IMR-90 (cell line): ENCODE results near the gene PPM1L. TPM values are rescaled to one million over a fixed set of nuclear protein-coding genes. Genes with fewer than 3 reads are reported as not detected.

Source experiments
- ATAC-seq: fragments of 200-7000 bp; cut with Tn5 transposase; 2 replicates; pipeline ENCODE4 v1.9.1; 2020; ENCODE audit warnings: low read depth, mild to moderate bottlenecking, moderate library complexity
- BruUV-seq: library from RNA; stranded (reverse); fragments of 400-500 nt; replicated peaks from 2 replicates; lab custom pipeline; 2021; lab: Mats Ljungman, UMichigan
- CTCF ChIA-PET: fragments of 300-600 bp; formaldehyde crosslinking; extraction: SDS; loops from one replicate; lab custom pipeline; 2021; ENCODE audit warnings: antibody characterized with exemption; lab: Yijun Ruan, JAX
- POLR2A ChIA-PET: fragments of 300-600 bp; sonication (Branson Sonifier 250); formaldehyde crosslinking; loops from one replicate; lab custom pipeline; 2022; ENCODE audit warnings: antibody characterized with exemption; ENCODE audit not compliant: unreplicated experiment; lab: Charles Lee
- DNase-seq: peaks from one replicate; pipeline ENCODE4 v3.0.0; 2013
- H2AFZ ChIP-seq: replicated peaks from 2 replicates; pipeline ENCODE3; 2013; ENCODE audit warnings: low read length, mild to moderate bottlenecking; ENCODE audit not compliant: poor library complexity
- H2AK5ac ChIP-seq: 2 replicates; pipeline ENCODE4 v1.6.1; 2013; ENCODE audit warnings: low read depth, low read length, inconsistent platforms
- H2AK9ac ChIP-seq: replicated peaks from 2 replicates; pipeline ENCODE3; 2013; ENCODE audit warnings: mild to moderate bottlenecking, low read depth, low read length, moderate library complexity; ENCODE audit not compliant: poor library complexity
- H2BK120ac ChIP-seq: 2 replicates; pipeline ENCODE4 v1.6.1; 2013; ENCODE audit warnings: low read depth, low read length, inconsistent platforms
- H2BK15ac ChIP-seq: 3 replicates; pipeline ENCODE4 v1.6.1; 2013; ENCODE audit warnings: low read depth, low read length, inconsistent platforms
- H2BK20ac ChIP-seq: 2 replicates; pipeline ENCODE4 v1.6.1; 2013; ENCODE audit warnings: low read depth, mild to moderate bottlenecking, inconsistent platforms, low read length, moderate library complexity
- H2BK5ac ChIP-seq: 2 replicates; pipeline ENCODE4 v1.6.1; 2013; ENCODE audit warnings: mild to moderate bottlenecking, low read depth, low read length, inconsistent platforms; ENCODE audit not compliant: poor library complexity, severe bottlenecking
- H3K14ac ChIP-seq: replicated peaks from 2 replicates; pipeline ENCODE4 v1.6.1; 2013; ENCODE audit warnings: low read depth, low read length, inconsistent platforms
- H3K18ac ChIP-seq: 2 replicates; pipeline ENCODE4 v1.6.1; 2013; ENCODE audit warnings: low read depth, low read length, control low read depth
- H3K23ac ChIP-seq: 2 replicates; pipeline ENCODE4 v1.6.1; 2013; ENCODE audit warnings: low read depth, low read length, inconsistent platforms
- H3K27ac ChIP-seq: 2 replicates; pipeline ENCODE4 v1.5.1; 2013; ENCODE audit warnings: mild to moderate bottlenecking, control low read depth, low read length; ENCODE audit not compliant: insufficient read depth
- H3K27me3 ChIP-seq: 2 replicates; pipeline ENCODE4 v1.6.1; 2013; ENCODE audit warnings: low read length; ENCODE audit not compliant: control insufficient read depth, insufficient read depth
- H3K36me3 ChIP-seq: 2 replicates; pipeline ENCODE4 v1.6.1; 2013; ENCODE audit warnings: low read length, mixed read lengths; ENCODE audit not compliant: control insufficient read depth, insufficient read depth
- H3K4ac ChIP-seq: 2 replicates; pipeline ENCODE4 v1.6.1; 2013; ENCODE audit warnings: low read depth, low read length, inconsistent platforms
- H3K4me1 ChIP-seq: 2 replicates; pipeline ENCODE4 v1.6.1; 2013; ENCODE audit warnings: low read length, mixed read lengths; ENCODE audit not compliant: control insufficient read depth, insufficient read depth
- H3K4me2 ChIP-seq: 2 replicates; pipeline ENCODE4 v1.6.1; 2013; ENCODE audit warnings: low read depth, mild to moderate bottlenecking, control low read depth, low read length, moderate library complexity
- H3K4me3 ChIP-seq: 2 replicates; pipeline ENCODE4 v1.5.1; 2013; ENCODE audit warnings: low read depth, mild to moderate bottlenecking, control low read depth, low read length, moderate library complexity; ENCODE audit not compliant: insufficient read depth
- H3K56ac ChIP-seq: 2 replicates; pipeline ENCODE4 v1.6.1; 2013; ENCODE audit warnings: low read length, inconsistent platforms; ENCODE audit not compliant: insufficient read depth; ENCODE audit errors: extremely low read depth
- H3K79me1 ChIP-seq, 2 experiments: 2 replicates each; pipeline ENCODE4 v1.6.1; 2013; ENCODE audit warnings: low read length in 2 of 2, inconsistent platforms in 1 of 2, low read depth in 1 of 2
- H3K9ac ChIP-seq: 2 replicates; pipeline ENCODE4 v1.6.1; 2013; ENCODE audit warnings: low read depth, low read length, control low read depth
- H3K9me1 ChIP-seq: 2 replicates; pipeline ENCODE4 v1.6.1; 2013; ENCODE audit warnings: low read length, inconsistent platforms; ENCODE audit not compliant: insufficient read depth
- H3K9me3 ChIP-seq: 2 replicates; pipeline ENCODE4 v1.6.1; 2013; ENCODE audit warnings: low read length; ENCODE audit not compliant: control insufficient read depth, insufficient read depth
- H4K20me1 ChIP-seq: 2 replicates; pipeline ENCODE4 v1.6.1; 2013; ENCODE audit warnings: low read length, inconsistent platforms; ENCODE audit not compliant: insufficient read depth
- H4K5ac ChIP-seq: 2 replicates; pipeline ENCODE4 v1.6.1; 2013; ENCODE audit warnings: mild to moderate bottlenecking, low read depth, low read length, control low read depth
- H4K8ac ChIP-seq, 2 experiments: 2 replicates each; pipeline ENCODE4 v1.6.1; 2013; ENCODE audit warnings: low read depth in 2 of 2, low read length in 2 of 2, control low read depth in 1 of 2, inconsistent platforms in 1 of 2
- H4K91ac ChIP-seq: 2 replicates; pipeline ENCODE4 v1.6.1; 2013; ENCODE audit warnings: low read depth, low read length, inconsistent platforms; ENCODE audit not compliant: insufficient read depth
- BHLHE40 ChIP-seq: fragments of 150-350 bp; IDR thresholded peaks from 2 replicates; pipeline ENCODE4 v1.6.1; 2016; ENCODE audit warnings: mild to moderate bottlenecking, low read depth, low read length
- CEBPB ChIP-seq: IDR thresholded peaks from 2 replicates; pipeline ENCODE4 v1.6.1; 2012; ENCODE audit warnings: low read depth, low read length, improper control_type of control experiment
- CHD1 ChIP-seq: IDR thresholded peaks from 2 replicates; pipeline ENCODE4 v1.6.1; 2012; ENCODE audit warnings: low read depth, low read length, improper control_type of control experiment
- ELK1 ChIP-seq: fragments of 150-350 bp; IDR thresholded peaks from 2 replicates; pipeline ENCODE4 v1.6.1; 2016; ENCODE audit warnings: low read depth, mild to moderate bottlenecking, low read length, moderate library complexity, borderline replicate concordance
- FOS ChIP-seq: fragments of 150-350 bp; IDR thresholded peaks from 2 replicates; pipeline ENCODE4 v1.6.1; 2016; ENCODE audit warnings: low read depth, low read length
- MAFK ChIP-seq: IDR thresholded peaks from 2 replicates; pipeline ENCODE4 v1.6.1; 2012; ENCODE audit warnings: low read depth, low read length, improper control_type of control experiment
- POLR2A ChIP-seq: IDR thresholded peaks from 2 replicates; pipeline ENCODE4 v1.6.1; 2012; ENCODE audit warnings: mild to moderate bottlenecking, low read depth, low read length
- RAD21 ChIP-seq: IDR thresholded peaks from 2 replicates; pipeline ENCODE4 v1.6.1; 2012; ENCODE audit warnings: low read length, improper control_type of control experiment
- RCOR1 ChIP-seq: IDR thresholded peaks from 2 replicates; pipeline ENCODE4 v1.6.1; 2012; ENCODE audit warnings: mild to moderate bottlenecking, low read length, improper control_type of control experiment; ENCODE audit not compliant: insufficient replicate concordance
- RFX5 ChIP-seq: IDR thresholded peaks from 2 replicates; pipeline ENCODE4 v1.8.0; 2012; ENCODE audit warnings: low read depth, mild to moderate bottlenecking, low read length, moderate library complexity
- dilution Hi-C: fragments of 300-500 bp; cut with HindIII; formaldehyde crosslinking; loops from one replicate; pipeline ENCODE4 v1.14.3; 2018; ENCODE audit warnings: low sequenced_read_pairs; ENCODE audit not compliant: unreplicated experiment
- in situ Hi-C: fragments of 300-500 bp; cut with MboI; formaldehyde crosslinking; loops from 3 replicates; pipeline ENCODE4 v1.14.3; 2019; ENCODE audit warnings: low sequenced_read_pairs, inconsistent platforms, mixed read lengths
- intact Hi-C: fragments of 100-400 bp; cut with micrococcal nuclease; formaldehyde crosslinking; loops from 2 replicates; pipeline ENCODE4 v1.10.0; 2022
- polyA plus RNA-seq, 3 experiments: library from polyadenylated mRNA; depleted of rRNA; stranded (reverse); fragments of >200 nt; gene quantifications; 2 replicates each; pipeline ENCODE4 v1.2.3, GENCODE V29; 2012; ENCODE audit warnings: low replicate concordance in 1 of 3
- total RNA-seq: library from RNA; depleted of rRNA; stranded (reverse); fragments of >200 nt; gene quantifications from 2 replicates; pipeline ENCODE4 v1.2.3, GENCODE V29; 2012
- TF ChIP-seq, protein P1 (sequence below): conservative IDR thresholded peaks from 2 replicates; pipeline ENCODE4 v1.5.1; 2012; ENCODE audit warnings: mild to moderate bottlenecking, low read depth, low read length, improper control_type of control experiment

PPM1L gene
- total and polyA plus RNA-seq, 2 of the 4 experiments (the other 2 are of a cell fraction) = 0.14 to 0.18 TPM

DNA sequence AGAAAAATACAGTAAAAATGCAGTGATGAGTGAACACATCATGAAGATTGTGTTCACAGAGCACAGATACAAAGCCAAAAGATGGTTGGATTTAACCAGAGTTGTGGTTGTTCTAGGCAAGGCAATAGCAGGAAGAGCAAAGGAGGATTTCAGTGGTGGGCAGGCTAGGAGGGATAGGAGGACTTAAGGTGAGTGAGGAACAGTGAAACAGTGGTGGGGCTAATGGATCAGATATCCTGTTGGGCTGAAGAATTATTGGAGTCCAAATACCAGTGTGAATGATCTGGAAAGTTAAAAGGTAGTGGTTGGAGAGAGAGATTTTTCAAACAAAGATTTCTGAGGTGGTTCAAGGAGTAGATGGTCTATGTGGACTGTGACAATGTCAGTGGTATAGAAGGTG, 240.8 kb downstream of the PPM1L start:
- dilution Hi-C loops (no loop called here), intact Hi-C loops (no loop called here), in situ Hi-C loops (no loop called here)
- no peak for DNase-seq
- Histone ChIP-seq H2BK20ac (no peak overlapping the region), H4K91ac (no peak overlapping the region), H3K23ac (no peak overlapping the region), H3K4me1 (no peaks in the 10 kb centered on the region), H4K20me1 (no peaks in the 10 kb centered on the region), H3K4ac (no peak overlapping the region), H2AK5ac (no peak overlapping the region), H2BK5ac (no peak overlapping the region), H4K8ac (no peak overlapping the region), H3K4me2 (no peak overlapping the region), H4K5ac (no peak overlapping the region), H2AFZ (no peak overlapping the region), H3K27me3 (no peaks in the 10 kb centered on the region), H2BK15ac (no peak overlapping the region), H2AK9ac (no peak overlapping the region), H3K14ac (no peak overlapping the region), H3K9me3 (no peaks in the 10 kb centered on the region), H3K36me3 (no peaks in the 10 kb centered on the region), H3K56ac (no peak overlapping the region), H3K18ac (no peak overlapping the region), H3K79me1 (no peaks in the 10 kb centered on the region), H3K9me1 (no peaks in the 10 kb centered on the region), H3K27ac (no peak overlapping the region), H2BK120ac (no peak overlapping the region), H3K9ac (no peak overlapping the region), H3K4me3 (no peak overlapping the region)
- TF ChIP-seq CEBPB = no peak
- no peak for TF ChIP-seq RFX5
- TF ChIP-seq FOS = no peak
- no peak for TF ChIP-seq ELK1
- no peak for TF ChIP-seq POLR2A
- no peak for TF ChIP-seq RAD21
- no peak for TF ChIP-seq RCOR1
- TF ChIP-seq, protein P1, sequence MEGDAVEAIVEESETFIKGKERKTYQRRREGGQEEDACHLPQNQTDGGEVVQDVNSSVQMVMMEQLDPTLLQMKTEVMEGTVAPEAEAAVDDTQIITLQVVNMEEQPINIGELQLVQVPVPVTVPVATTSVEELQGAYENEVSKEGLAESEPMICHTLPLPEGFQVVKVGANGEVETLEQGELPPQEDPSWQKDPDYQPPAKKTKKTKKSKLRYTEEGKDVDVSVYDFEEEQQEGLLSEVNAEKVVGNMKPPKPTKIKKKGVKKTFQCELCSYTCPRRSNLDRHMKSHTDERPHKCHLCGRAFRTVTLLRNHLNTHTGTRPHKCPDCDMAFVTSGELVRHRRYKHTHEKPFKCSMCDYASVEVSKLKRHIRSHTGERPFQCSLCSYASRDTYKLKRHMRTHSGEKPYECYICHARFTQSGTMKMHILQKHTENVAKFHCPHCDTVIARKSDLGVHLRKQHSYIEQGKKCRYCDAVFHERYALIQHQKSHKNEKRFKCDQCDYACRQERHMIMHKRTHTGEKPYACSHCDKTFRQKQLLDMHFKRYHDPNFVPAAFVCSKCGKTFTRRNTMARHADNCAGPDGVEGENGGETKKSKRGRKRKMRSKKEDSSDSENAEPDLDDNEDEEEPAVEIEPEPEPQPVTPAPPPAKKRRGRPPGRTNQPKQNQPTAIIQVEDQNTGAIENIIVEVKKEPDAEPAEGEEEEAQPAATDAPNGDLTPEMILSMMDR = no peak
- TF ChIP-seq MAFK = no peak
- no peak for TF ChIP-seq CHD1
- no peak for TF ChIP-seq BHLHE40
- ChIA-PET POLR2A (no interaction called here), CTCF (no interaction called here)
- ATAC-seq = no peak
- no TSS peak for BruUV-seq
